IPS-20b (cell line): ENCODE measurements around the gene MSMP.

Experiments used
- H3K27ac ChIP-seq: one replicate; pipeline ENCODE4 v1.5.1; 2013; ENCODE audit warnings: low read length
- H3K27me3 ChIP-seq: 2 replicates; pipeline ENCODE4 v1.6.1; 2013; ENCODE audit warnings: mild to moderate bottlenecking, low read length, inconsistent platforms; ENCODE audit not compliant: insufficient read depth
- H3K36me3 ChIP-seq: 2 replicates; pipeline ENCODE4 v1.6.1; 2013; ENCODE audit warnings: low read depth, mild to moderate bottlenecking, inconsistent platforms, low read length, moderate library complexity; ENCODE audit not compliant: insufficient read depth
- H3K4me1 ChIP-seq: 2 replicates; pipeline ENCODE4 v1.6.1; 2013; ENCODE audit warnings: mild to moderate bottlenecking, control low read depth, inconsistent platforms, low read length, moderate library complexity; ENCODE audit not compliant: insufficient read depth
- H3K4me3 ChIP-seq: 2 replicates; pipeline ENCODE4 v1.5.1; 2013; ENCODE audit warnings: mild to moderate bottlenecking, low read length, inconsistent platforms
- H3K9ac ChIP-seq: 2 replicates; pipeline ENCODE4 v1.6.1; 2013; ENCODE audit warnings: low read depth, mild to moderate bottlenecking, inconsistent platforms, low read length, moderate library complexity
- H3K9me3 ChIP-seq: 2 replicates; pipeline ENCODE4 v1.6.1; 2013; ENCODE audit warnings: mild to moderate bottlenecking, low read depth, low read length, inconsistent platforms; ENCODE audit not compliant: insufficient read depth

The MSMP gene

GRCh38 chr9:35703906-35704672 lies 50.0 kb downstream of the MSMP start:
- Histone ChIP-seq H3K4me3 (no peak overlapping the region), H3K36me3 (peaks cover 99% of the 10 kb centered on the region), H3K4me1 (no peaks in the 10 kb centered on the region), H3K9ac (no peak overlapping the region), H3K9me3 (no peaks in the 10 kb centered on the region), H3K27ac (no peak overlapping the region), H3K27me3 (no peaks in the 10 kb centered on the region)
